Epithelial cell of esophagus (primary cell): ENCODE measurements around the gene TDRKH.

Experiments used
- DNase-seq: peaks from one replicate; pipeline ENCODE4 v3.0.0; 2010; ENCODE audit warnings: low read depth
- H3K4me3 ChIP-seq: 2 replicates; pipeline ENCODE4 v1.5.1; 2011; ENCODE audit warnings: mild to moderate bottlenecking, low read length, control low read depth
- TF ChIP-seq, protein P1 (sequence below): IDR thresholded peaks from 2 replicates; pipeline ENCODE4 v1.5.1; 2011; ENCODE audit warnings: low read depth, mild to moderate bottlenecking, low read length, control low read depth, inconsistent platforms; ENCODE audit not compliant: insufficient read depth; ENCODE audit errors: missing control alignments

The TDRKH gene, protein sequence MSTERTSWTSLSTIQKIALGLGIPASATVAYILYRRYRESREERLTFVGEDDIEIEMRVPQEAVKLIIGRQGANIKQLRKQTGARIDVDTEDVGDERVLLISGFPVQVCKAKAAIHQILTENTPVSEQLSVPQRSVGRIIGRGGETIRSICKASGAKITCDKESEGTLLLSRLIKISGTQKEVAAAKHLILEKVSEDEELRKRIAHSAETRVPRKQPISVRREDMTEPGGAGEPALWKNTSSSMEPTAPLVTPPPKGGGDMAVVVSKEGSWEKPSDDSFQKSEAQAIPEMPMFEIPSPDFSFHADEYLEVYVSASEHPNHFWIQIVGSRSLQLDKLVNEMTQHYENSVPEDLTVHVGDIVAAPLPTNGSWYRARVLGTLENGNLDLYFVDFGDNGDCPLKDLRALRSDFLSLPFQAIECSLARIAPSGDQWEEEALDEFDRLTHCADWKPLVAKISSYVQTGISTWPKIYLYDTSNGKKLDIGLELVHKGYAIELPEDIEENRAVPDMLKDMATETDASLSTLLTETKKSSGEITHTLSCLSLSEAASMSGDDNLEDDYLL

DNA sequence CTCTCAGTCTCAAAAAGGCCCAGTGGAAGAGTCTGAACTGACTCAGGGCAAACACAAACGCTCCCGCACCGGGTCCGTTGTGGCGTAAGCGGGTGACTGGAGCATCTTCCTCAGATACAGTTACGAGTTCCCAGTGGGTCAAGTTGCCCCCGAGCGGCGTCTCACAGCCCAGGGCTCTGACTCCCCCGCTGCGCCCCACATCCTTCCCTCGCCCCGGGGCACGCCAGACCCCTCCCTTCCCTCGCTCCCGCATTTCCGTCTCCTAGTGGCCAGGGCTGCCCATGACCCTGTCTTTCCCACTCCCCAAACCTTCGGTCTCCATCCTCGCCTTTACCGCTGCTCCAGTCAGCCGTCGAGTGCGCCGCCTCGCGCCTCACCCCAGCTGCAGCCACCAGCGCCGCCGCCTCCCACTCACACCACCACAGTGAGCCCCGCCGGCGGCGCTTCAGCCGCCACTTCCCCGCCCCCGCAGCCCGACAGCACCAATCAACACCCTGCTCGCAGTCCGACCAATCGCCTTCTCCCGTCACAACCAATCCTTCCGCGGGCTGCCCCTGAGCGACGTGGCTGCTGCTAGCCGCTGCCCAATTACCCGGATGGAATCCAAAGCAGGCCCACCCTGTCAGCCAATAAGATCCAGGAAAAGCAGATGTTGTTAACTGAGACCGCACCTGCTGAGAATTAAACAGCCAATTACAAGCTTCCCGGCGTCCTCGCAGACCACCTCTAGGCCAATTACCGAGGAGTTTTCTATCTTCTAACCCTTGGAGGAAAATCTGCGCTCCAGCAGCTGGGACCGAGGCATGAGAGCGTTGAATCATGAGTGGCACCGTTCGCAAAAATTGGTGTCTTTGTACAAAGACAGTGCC, at the start of gene TDRKH:
TDRKH (minus strand) TSS at position 430 of the 869 bp plus-strand sequence. CDS start 7,478 bp downstream, outside the sequence.
- DNase-seq: peak; percentile 100
- H3K4me3 ChIP-seq: peak within 1 kb of the TSS; percentile 92
- TF ChIP-seq, protein P1, sequence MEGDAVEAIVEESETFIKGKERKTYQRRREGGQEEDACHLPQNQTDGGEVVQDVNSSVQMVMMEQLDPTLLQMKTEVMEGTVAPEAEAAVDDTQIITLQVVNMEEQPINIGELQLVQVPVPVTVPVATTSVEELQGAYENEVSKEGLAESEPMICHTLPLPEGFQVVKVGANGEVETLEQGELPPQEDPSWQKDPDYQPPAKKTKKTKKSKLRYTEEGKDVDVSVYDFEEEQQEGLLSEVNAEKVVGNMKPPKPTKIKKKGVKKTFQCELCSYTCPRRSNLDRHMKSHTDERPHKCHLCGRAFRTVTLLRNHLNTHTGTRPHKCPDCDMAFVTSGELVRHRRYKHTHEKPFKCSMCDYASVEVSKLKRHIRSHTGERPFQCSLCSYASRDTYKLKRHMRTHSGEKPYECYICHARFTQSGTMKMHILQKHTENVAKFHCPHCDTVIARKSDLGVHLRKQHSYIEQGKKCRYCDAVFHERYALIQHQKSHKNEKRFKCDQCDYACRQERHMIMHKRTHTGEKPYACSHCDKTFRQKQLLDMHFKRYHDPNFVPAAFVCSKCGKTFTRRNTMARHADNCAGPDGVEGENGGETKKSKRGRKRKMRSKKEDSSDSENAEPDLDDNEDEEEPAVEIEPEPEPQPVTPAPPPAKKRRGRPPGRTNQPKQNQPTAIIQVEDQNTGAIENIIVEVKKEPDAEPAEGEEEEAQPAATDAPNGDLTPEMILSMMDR: peak; percentile 35

DNA sequence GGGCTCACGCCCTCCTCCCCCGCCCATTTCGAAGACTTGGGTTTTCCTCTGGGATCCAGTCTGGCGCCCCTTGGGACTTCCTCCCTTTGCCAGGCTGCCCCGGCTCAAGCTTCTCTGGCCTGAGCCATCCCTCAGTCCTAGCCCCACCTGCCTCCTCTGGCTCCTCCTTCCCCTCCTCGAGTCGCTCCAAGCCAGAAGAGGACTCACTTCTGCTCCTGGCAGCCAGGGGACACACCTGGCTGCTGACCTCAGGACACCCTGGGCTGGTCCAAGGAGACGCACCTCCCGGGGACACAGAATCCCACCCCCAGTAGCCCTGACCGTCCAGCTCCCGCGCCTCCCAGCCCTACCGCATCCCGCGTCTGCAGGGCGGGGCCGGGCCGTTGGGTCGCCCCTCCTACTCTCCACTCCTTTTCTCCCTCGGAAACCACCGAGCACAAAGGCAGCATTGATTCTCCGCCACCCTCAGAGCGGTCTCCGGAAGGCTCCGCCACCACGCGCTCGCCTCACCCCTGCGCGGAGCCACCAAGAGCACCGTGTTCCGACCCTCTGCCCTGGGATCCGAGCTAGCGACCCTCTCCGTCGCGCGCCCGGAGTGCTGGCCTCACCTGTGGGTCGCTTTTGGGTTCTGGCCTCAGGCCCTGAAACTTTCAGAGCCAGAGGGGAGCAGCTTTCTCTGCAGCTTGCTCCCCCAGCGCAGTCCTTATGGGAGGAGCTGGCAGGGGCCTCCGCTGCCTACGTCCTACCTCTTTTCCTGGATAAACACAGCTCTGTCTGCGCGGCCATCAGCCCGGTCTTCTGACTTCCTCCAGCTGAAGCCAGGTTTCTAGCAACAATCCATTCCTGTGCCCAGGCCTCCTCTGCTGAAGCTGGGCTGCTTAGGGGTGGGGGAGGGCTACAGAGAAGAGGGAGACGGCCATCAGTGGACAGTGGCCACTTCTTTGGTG, 49.4 kb upstream of the TDRKH start, which contains the start of gene C2CD4D:
C2CD4D (minus strand) TSS at position 364 of the 947 bp plus-strand sequence. CDS start 831 bp downstream, outside the sequence.
- peak; percentile 61 for DNase-seq
- TF ChIP-seq, protein P1: no peak
- peak within 1 kb of the TSS; percentile 41 for H3K4me3 ChIP-seq

DNA sequence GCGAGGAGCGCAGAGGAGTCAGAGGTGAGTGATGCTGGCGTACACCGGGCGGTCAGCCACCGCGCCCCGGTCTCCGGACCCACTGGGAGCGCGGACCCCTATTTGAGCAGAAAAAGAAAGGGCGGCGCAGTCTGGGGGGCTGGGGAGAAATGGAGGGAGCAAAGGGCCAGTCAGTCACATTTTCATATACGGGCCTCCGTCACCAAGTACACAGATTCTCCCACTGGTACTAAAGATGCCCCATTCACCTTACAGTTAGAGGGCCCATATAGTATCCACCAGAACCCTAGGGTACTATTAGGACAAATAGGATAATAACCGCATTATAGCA, 48.7 kb upstream of the TDRKH start:
- peak overlapping the region; percentile 41 for H3K4me3 ChIP-seq
- DNase-seq: no peak
- TF ChIP-seq, protein P1: no peak

DNA sequence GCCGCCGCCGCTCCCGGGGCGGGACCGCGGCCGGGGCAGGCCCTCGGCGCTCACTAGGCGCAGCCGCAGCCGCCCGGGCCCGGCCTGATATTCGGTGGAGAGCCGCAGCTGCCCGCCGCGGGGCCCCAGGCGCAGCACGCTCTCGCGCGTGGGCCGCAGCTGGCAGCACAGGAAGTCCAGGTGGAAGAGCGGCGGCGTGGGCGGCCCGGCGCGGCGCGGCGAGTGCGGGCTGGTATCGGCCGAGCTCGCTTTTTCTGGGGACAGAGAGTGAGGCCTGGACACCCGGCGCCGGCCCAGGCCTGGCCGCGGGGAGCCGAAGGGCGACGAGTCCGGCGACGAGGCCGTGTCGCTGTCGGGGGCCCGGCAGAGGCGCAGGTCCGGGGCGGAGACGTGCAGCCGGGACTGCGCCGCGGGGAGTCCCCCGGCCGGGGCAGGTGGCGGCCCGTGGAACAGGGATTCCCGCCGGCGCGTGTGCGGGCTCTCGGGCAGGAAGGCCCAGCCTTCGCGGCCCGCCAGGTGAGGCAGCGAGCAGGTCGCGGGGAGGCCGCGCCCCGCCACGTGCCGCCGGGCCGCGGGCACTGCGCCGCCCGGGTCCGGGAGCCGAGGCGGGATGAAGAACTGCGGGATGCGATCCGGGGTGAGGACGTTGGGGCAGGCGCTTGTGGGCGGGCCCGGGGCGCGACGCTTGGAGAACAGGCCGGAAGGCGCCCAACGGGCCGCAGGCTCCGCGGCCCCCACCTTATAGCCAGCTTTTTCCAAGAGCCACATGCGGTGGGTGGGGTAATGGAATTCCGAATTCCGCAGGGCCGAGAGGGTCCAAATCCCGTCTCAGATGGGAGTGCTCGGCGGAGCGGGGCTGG, 48.2 kb upstream of the TDRKH start:
- TF ChIP-seq, protein P1: no peak
- DNase-seq: no peak
- H3K4me3 ChIP-seq: no peak overlapping the region

DNA sequence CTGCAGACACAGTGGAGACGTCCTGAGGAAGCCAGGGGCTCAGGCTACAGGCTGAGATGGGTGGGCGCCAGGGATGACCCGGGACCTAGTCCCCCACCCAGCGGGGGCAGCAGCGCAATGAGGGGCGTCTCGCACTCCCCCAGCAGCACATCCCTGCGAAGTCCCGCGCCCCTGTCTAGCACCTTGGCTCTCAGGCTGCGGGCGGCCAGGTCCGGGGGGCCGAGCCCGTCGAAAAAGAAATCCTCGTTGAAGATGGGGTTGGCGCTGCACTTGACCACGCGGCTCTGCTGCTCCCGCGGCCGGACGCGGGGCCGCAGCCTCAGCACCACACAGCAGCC, 47.6 kb upstream of the TDRKH start:
- no peak for DNase-seq
- TF ChIP-seq, protein P1: no peak
- H3K4me3 ChIP-seq: no peak overlapping the region
